ENCODE measurements around the gene MUC4. TPM values are rescaled to one million over a fixed set of nuclear protein-coding genes. Genes with fewer than 3 reads are reported as not detected.
"Not testable (repeated sequence)": the region's sequence is repeated elsewhere in the genome, so short reads cannot be mapped to it uniquely, and the experiment has no call there.

The MUC4 gene
- total RNA-seq, 2 donors from 2014 or later = 8.6 to 12.0 TPM

- TF ChIP-seq CTCF (IDR thresholded peaks at IDR 0.05) (no peak), POLR2AphosphoS5 (IDR thresholded peaks at IDR 0.05) (no peak), POLR2A (IDR thresholded peaks at IDR 0.05) (no peak)
- no peak for DNase-seq (ENCODE audit: low spot score)
- 92% methylated on average over 47 of the region's 47 CpGs for WGBS
- no peaks in the 10 kb centered on the region for H3K36me3 ChIP-seq
- intact Hi-C loops (cut with DNase I) = no loop called here
- H3K4me1 ChIP-seq (replicated peaks) = peaks cover 6% of the 10 kb centered on the region
- H3K27me3 ChIP-seq (replicated peaks; ENCODE audit: insufficient read depth) = no peaks in the 10 kb centered on the region
- no peak overlapping the region for H3K27ac ChIP-seq
- H3K4me3 ChIP-seq = no peak overlapping the region
- no peaks in the 10 kb centered on the region for H3K9me3 ChIP-seq
Observed at GRCh38 chr3:195825857-195826804, 14.4 kb upstream of the MUC4 start.

- H3K9me3 ChIP-seq = no peaks in the 10 kb centered on the region
- H3K36me3 ChIP-seq = no peaks in the 10 kb centered on the region
- no peaks in the 10 kb centered on the region for H3K27me3 ChIP-seq (replicated peaks; ENCODE audit: insufficient read depth)
- WGBS = 74% methylated on average over 15 of the region's 15 CpGs
- DNase-seq (ENCODE audit: low spot score) = no peak
- H3K4me3 ChIP-seq = no peak overlapping the region
- TF ChIP-seq POLR2AphosphoS5 (IDR thresholded peaks at IDR 0.05) (no peak), POLR2A (IDR thresholded peaks at IDR 0.05) (no peak), CTCF (IDR thresholded peaks at IDR 0.05) (no peak)
- intact Hi-C loops (cut with DNase I) = no loop called here
- H3K27ac ChIP-seq = no peak overlapping the region
- H3K4me1 ChIP-seq (replicated peaks) = peaks cover 6% of the 10 kb centered on the region
Observed at GRCh38 chr3:195825191-195825588, 13.5 kb upstream of the MUC4 start.

GRCh38 chr3:195824425-195825190, 12.9 kb upstream of the MUC4 start:
- intact Hi-C loops (cut with DNase I); H3K4me1 ChIP-seq (replicated peaks); H3K27me3 ChIP-seq (replicated peaks; ENCODE audit: insufficient read depth); H3K4me3 ChIP-seq; H3K36me3 ChIP-seq; H3K9me3 ChIP-seq; H3K27ac ChIP-seq; DNase-seq (ENCODE audit: low spot score): not testable (repeated sequence)
- WGBS = 76% methylated on average over 13 of the region's 13 CpGs

- H3K4me3 ChIP-seq = no peak overlapping the region
- intact Hi-C loops (cut with DNase I) = no loop called here
- no peaks in the 10 kb centered on the region for H3K36me3 ChIP-seq
- no peak for TF ChIP-seq POLR2AphosphoS5 (IDR thresholded peaks at IDR 0.05)
- peak in 1 of 4 experiments; percentile 8 for TF ChIP-seq CTCF (IDR thresholded peaks at IDR 0.05)
- TF ChIP-seq POLR2A (IDR thresholded peaks at IDR 0.05) = peak; percentile 13
- H3K4me1 ChIP-seq (replicated peaks) = peaks cover 6% of the 10 kb centered on the region
- 73% methylated on average over 13 of the region's 13 CpGs for WGBS
- no peak overlapping the region for H3K27ac ChIP-seq
- no peaks in the 10 kb centered on the region for H3K27me3 ChIP-seq (replicated peaks; ENCODE audit: insufficient read depth)
- H3K9me3 ChIP-seq = no peaks in the 10 kb centered on the region
- DNase-seq (ENCODE audit: low spot score) = no peak
Observed at GRCh38 chr3:195823999-195824398, 12.3 kb upstream of the MUC4 start.

GRCh38 chr3:195823280-195823679, 11.6 kb upstream of the MUC4 start:
- no peak for DNase-seq (ENCODE audit: low spot score)
- TF ChIP-seq CTCF (IDR thresholded peaks at IDR 0.05) (no peak), POLR2AphosphoS5 (IDR thresholded peaks at IDR 0.05) (no peak), POLR2A (IDR thresholded peaks at IDR 0.05) (no peak)
- Histone ChIP-seq H3K4me1 (replicated peaks) (no peaks in the 10 kb centered on the region), H3K4me3 (no peak overlapping the region), H3K9me3 (no peaks in the 10 kb centered on the region), H3K27me3 (replicated peaks; ENCODE audit: insufficient read depth) (no peaks in the 10 kb centered on the region), H3K36me3 (no peaks in the 10 kb centered on the region), H3K27ac (no peak overlapping the region)
- intact Hi-C loops (cut with DNase I) = no loop called here
- 36% methylated on average over 10 of the region's 10 CpGs for WGBS

Measured in prostate gland (tissue), 2 donors.